ENCODE results near the gene SFTPA2. TPM values are rescaled to one million over a fixed set of nuclear protein-coding genes. Genes with fewer than 3 reads are reported as not detected.

The SFTPA2 gene
- total RNA-seq, 1 donor from 2014 or later = 0.39 TPM

DNA sequence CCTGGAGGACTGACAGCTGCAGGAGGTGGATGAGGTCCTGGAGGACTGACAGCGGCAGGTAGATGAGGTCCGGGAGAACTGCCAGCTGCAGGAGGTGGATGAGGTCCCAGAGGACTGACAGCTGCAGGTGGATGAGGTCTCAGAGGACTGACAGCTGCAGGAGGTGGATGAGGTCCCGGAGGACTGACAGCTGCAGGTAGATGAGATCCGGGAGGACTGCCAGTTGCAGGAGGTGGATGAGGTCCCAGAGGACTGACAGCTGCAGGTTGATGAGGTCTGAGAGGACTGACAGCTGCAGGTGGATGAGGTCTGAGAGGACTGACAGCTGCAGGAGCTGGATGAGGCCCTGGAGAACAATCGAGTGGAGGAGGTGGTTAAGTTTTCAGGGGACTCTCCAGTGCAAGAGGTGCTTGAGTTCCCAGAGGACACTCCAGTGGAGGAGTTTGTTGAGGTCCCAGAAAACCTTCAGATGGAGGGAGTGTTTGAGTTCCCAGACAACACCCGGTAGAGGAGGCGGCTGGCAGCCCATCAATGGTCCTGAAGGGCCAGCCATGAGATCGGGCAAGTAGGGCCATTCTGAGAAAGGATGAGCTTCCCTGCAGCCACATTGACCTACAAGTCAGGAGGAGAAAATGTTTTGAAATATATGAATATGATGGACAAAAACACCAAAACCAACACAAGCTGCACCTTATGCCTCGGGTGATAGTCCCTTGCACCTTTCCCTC, 52.6 kb downstream of the SFTPA2 start:
- Mint-ChIP-seq H3K9me3 (ENCODE audit: unreplicated experiment) (peaks cover 6% of the 10 kb centered on the region), H3K36me3 (ENCODE audit: unreplicated experiment) (peaks cover 8% of the 10 kb centered on the region), H3K27me3 (ENCODE audit: unreplicated experiment) (peaks cover 11% of the 10 kb centered on the region), H3K27ac (ENCODE audit: unreplicated experiment) (no peak overlapping the region), H3K4me1 (ENCODE audit: low read depth, unreplicated experiment) (peaks cover 6% of the 10 kb centered on the region), H3K4me3 (ENCODE audit: unreplicated experiment) (no peak overlapping the region)
- TF ChIP-seq, protein P1, sequence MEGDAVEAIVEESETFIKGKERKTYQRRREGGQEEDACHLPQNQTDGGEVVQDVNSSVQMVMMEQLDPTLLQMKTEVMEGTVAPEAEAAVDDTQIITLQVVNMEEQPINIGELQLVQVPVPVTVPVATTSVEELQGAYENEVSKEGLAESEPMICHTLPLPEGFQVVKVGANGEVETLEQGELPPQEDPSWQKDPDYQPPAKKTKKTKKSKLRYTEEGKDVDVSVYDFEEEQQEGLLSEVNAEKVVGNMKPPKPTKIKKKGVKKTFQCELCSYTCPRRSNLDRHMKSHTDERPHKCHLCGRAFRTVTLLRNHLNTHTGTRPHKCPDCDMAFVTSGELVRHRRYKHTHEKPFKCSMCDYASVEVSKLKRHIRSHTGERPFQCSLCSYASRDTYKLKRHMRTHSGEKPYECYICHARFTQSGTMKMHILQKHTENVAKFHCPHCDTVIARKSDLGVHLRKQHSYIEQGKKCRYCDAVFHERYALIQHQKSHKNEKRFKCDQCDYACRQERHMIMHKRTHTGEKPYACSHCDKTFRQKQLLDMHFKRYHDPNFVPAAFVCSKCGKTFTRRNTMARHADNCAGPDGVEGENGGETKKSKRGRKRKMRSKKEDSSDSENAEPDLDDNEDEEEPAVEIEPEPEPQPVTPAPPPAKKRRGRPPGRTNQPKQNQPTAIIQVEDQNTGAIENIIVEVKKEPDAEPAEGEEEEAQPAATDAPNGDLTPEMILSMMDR (IDR thresholded peaks at IDR 0.05; ENCODE audit: partially characterized antibody, unreplicated experiment) = no peak
- DNase-seq = no peak

Other genes starting within 250 kb of the SFTPA2 start
- 24.2 TPM for gene PPIF, start 212.9 kb downstream of the SFTPA2 start, total RNA-seq (ENCODE audit: unreplicated experiment)
- gene ZCCHC24, start 114.8 kb downstream of the SFTPA2 start, total RNA-seq (ENCODE audit: unreplicated experiment) = 3.0 TPM
- gene EIF5AL1, start 47.9 kb downstream of the SFTPA2 start, total RNA-seq (ENCODE audit: unreplicated experiment) = 0.61 TPM
- gene SFTPA1, start 50.5 kb upstream of the SFTPA2 start, total RNA-seq (ENCODE audit: unreplicated experiment) = not detected
- gene NUTM2B, start 142.8 kb upstream of the SFTPA2 start, total RNA-seq (ENCODE audit: unreplicated experiment) = 0.42 TPM